NCI-H1092 (cell line): ENCODE measurements around the gene NPTX1.
"Not testable (repeated sequence)": the region's sequence is repeated elsewhere in the genome, so short reads cannot be mapped to it uniquely, and the experiment has no call there.

Source experiments
- DNase-seq: peaks from one replicate; lab custom pipeline; 2025; lab: John Stamatoyannopoulos, UW

The NPTX1 gene, protein sequence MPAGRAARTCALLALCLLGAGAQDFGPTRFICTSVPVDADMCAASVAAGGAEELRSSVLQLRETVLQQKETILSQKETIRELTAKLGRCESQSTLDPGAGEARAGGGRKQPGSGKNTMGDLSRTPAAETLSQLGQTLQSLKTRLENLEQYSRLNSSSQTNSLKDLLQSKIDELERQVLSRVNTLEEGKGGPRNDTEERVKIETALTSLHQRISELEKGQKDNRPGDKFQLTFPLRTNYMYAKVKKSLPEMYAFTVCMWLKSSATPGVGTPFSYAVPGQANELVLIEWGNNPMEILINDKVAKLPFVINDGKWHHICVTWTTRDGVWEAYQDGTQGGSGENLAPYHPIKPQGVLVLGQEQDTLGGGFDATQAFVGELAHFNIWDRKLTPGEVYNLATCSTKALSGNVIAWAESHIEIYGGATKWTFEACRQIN

GRCh38 chr17:80475910-80476876, at the start of gene NPTX1:
Gene NPTX1 (minus strand): TSS chr17:80476607. CDS start chr17:80476446, 161 bp downstream.
- peak; percentile 62 for DNase-seq

GRCh38 chr17:80523956-80524712, 47.7 kb upstream of the NPTX1 start:
- DNase-seq: no peak

DNA sequence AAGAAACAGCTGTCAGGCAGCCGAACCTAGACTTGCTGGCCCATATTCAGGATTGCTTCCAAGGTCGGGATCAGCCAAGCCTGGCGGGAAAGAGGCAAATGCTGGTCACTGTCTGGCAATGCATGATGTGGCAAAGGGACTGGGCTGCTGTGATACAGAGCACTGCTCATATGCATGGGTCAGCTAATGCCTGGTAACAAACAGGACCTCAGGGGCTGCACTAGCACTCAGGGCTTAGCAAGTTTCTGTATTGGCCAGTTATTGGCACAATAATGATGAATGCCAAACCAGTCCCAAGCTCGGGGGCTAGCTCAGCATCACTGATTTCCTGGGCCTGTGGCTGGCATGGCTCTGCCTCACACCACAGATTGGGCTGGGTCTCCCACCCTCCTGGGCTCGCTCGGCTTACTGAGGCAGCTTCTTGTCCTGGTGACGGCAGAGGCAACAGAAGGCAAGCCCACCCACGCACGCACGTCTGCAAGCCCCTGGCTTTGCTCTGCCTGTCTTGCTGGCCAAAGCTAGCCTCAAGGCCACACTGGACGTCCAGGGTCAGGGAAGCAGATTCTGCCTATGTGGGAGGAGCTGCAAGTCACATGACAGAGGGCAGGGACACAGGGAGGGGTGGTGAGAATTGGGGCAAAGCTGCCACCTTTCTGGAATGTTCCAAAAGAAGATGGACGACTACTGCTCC, 46.8 kb upstream of the NPTX1 start:
- no peak for DNase-seq

DNA sequence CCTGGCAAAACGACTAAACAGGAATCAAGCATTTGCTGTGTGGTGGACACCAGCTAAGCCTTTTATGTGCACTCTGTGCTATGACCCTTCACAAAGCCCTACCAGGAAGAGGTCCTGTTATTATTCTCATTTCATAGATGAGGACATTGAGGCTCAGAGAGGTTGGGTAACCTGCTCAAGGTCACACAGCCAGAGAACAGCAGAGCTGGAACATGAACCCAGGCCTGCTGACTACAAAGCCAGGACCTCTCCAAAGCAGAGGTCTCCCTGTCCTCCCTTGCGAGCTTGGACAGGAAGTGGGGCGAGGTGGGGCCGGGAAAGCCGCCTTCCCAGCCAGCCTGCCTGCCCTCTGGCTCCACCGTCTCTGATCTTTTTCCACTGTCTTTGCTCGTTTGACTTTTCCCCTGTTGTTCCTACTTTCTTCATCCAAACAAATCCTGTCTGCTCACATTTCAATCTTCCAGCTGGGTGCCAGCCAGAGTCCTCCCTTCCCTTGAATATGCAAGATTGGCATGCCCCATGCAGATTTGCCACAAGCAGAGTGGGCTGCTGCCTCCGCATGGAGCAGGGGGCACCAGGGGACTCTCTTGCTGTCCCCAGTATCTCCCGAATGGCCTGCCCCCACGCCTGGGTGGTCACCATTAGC, 44.5 kb upstream of the NPTX1 start:
- no peak for DNase-seq

DNA sequence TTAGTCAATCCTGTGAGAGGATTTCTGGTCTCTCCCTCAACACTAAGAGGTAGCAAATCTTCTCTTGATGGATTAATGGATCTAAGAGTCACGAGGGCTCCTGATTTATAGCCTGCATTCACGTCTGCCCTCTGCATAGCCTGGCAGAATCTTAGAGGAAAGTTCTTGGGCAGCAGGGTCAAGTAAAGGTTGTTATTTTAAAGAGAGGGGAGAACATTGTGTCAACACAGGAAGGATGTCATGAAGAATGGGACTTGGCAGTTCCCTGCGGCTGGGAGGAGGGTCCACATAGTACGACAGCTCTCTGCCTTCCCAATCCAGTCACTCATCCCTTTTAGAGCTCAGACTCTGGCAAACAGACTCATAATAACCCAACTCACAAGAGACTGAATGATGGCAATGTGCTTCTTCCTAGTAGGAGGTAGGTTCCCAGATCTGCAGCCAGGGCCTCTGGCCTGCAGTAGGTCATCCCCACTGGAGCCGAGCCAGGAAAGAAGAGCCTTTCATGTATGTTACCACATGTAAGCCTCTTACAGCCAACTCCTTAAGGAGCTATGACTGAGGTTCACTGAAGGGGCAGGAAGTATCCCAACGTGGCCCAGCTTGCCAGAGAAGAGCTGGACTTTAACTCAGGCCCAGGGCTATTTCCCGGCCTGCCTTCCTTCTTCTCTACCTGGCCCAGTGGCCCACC, 42.8 kb upstream of the NPTX1 start:
- DNase-seq: no peak

DNA sequence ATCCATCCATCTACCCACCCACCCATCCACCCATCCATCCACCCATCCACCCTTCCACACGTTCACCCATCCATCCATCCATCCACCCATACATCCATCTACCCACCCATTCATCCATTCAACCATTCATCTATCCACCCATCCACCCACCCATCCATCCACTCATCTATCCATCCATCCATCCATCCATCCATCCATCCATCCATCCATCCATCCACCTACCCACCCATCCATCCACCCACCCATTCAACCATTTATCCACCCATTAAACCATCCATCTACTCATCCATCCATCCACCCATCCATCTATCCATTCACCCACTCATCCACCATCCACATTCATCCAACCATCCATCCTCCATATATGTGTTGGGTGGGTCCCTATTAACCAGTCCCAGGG, 42.0 kb upstream of the NPTX1 start:
- DNase-seq: no peak

- no peak for DNase-seq
Measured at GRCh38 chr17:80517641-80518040, 41.2 kb upstream of the NPTX1 start.

DNA sequence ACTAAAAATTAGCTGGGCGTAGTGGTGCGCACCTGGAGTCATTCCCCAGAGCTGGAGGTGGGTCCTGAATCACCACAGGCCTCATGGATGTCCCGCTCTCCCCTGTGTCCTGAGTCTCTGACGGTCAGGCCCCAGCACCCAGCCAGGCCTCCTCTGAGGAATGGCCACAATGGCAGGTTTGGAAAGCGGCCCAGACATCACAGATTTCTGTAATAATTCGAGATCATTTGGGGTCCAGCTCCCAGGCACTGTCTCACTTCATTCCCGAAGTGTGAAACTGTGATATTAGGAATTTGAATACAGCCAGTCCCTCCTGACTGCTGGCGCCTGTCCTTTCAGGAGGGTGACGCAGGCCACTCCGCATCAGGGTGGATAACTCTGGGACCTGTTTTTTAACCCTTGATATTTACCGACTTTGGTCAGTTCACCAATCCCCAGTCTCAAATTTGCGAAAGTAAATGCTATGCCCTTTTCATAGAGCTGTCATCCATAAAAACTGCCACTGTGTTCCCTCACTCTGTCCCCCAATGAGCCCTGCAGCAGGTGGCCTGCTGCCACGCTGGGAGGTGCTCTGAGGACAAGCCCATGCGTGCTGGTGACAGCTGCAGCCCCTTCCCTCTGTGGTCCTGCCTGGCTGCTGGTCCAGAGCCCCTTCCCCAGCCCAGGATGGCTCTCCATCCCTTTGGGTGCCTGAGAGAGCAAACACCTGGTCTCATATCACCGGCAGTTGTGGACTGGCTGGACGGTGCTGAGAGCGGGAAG, 39.9 kb upstream of the NPTX1 start:
- DNase-seq: no peak

DNA sequence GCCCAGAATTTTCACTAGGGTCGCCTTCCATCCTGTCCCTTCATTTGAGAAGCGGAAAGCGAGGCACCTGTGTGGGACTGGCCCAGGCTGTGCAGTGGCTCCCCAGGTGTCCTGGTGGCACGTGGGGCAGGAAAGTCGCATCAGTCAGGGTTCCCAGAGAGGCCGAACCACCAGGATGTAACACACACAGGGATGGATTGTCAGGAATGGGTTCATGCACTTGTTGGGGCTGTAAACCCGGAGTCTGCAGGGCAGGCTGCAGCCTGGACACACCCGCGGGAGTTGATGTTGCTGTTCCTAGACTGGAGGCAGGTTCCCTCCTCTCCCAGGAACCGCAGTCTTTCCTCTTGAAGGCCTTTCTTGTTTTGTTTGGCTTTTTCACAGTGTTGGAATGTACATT, 37.5 kb upstream of the NPTX1 start:
- DNase-seq: no peak

DNA sequence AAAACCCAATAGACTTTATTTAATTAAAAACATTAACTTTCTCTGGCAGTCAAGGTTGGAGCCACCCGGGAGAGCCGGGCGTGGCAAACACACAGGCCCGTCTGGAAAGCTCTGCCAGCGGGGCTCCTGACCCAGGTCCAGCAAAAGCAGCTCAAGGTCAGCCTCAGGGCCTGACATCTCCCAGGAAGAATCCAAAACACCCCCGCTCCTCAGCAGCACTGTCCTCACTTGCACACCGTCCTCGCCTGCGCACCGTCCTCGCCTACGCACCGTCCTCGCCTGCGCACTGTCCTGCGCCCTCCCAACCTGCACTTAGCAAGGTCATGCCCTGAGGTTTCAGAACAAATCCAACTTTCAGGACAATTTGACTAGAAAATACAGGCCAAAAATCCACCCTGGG, 36.8 kb upstream of the NPTX1 start:
- DNase-seq: no peak

DNA sequence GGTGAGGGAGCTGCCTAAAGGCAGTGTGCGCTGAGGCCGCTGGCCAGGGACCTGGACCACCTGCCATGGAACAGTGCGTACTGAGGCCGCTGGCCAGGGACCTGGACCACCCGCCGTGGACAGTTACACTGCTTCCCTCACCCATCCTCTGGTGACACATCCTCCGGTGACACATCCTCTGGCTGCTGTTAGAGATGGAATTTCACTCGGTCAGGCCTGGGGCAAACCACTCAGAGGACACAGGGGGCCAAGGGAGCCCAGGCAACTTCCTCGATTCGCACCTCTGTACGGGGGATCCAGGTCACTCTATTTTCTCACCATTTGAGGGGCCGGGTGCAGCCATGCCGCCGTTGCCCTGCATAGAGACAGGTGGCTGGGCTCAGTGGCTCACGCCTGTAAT, 35.8 kb upstream of the NPTX1 start:
- DNase-seq: no peak

- no peak for DNase-seq
Measured at GRCh38 chr17:80511222-80512180, 35.1 kb upstream of the NPTX1 start.

GRCh38 chr17:80510772-80511171, 34.4 kb upstream of the NPTX1 start:
- no peak for DNase-seq

GRCh38 chr17:80510132-80510531, 33.7 kb upstream of the NPTX1 start:
- no peak for DNase-seq

GRCh38 chr17:80509311-80509710, 32.9 kb upstream of the NPTX1 start:
- no peak for DNase-seq

GRCh38 chr17:80507965-80508364, 31.6 kb upstream of the NPTX1 start:
- no peak for DNase-seq

- not testable (repeated sequence) for DNase-seq
Measured at GRCh38 chr17:80507177-80507576, 30.8 kb upstream of the NPTX1 start.

DNA sequence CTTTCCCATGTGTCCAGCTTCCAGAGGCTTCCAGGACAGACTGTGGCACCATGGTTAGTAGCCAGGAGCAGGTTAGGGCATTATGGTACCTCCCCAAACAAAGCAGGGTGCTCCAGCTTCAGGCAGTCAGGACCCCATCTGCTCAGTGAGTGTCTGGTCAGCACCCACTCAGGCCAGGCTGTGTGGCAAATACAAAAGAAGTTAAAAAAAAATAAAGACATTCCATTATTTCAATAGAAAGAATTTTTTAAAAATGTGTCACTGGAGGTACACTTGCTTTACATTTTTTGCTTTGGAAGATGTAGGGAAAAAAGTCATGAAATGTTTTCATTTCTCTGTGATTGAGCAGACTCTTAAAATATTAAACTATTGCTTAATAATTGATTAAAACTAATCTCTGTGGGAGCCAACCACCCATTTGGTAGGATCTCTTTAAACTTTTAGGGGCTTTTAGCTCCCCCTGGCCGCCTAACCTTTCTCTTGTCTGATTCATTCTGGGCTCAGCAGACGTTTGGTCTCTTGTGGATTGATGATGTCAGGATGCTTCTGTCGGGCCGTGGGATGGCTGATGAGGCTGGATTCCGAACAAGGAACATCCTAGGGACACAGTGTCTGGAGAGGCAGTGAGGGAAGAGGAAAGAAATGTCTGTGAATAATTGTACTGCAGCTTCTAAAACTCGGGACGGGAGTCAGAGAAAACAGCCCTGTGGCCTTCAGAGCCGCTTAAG, 28.4 kb upstream of the NPTX1 start:
- DNase-seq: no peak
